IMR-90 (cell line): ENCODE results near the gene KCTD16.

Experiments
- CEBPB ChIP-seq: IDR thresholded peaks from 2 replicates; pipeline ENCODE4 v1.6.1; 2012; ENCODE audit warnings: low read depth, low read length, improper control_type of control experiment
- CHD1 ChIP-seq: IDR thresholded peaks from 2 replicates; pipeline ENCODE4 v1.6.1; 2012; ENCODE audit warnings: low read depth, low read length, improper control_type of control experiment
- MAFK ChIP-seq: IDR thresholded peaks from 2 replicates; pipeline ENCODE4 v1.6.1; 2012; ENCODE audit warnings: low read depth, low read length, improper control_type of control experiment
- POLR2A ChIP-seq: IDR thresholded peaks from 2 replicates; pipeline ENCODE4 v1.6.1; 2012; ENCODE audit warnings: mild to moderate bottlenecking, low read depth, low read length
- RAD21 ChIP-seq: IDR thresholded peaks from 2 replicates; pipeline ENCODE4 v1.6.1; 2012; ENCODE audit warnings: low read length, improper control_type of control experiment
- SMC3 ChIP-seq: fragments of 150-350 bp; IDR thresholded peaks from 2 replicates; pipeline ENCODE4 v1.6.1; 2016; ENCODE audit warnings: low read depth, mild to moderate bottlenecking, antibody characterized with exemption, low read length, moderate library complexity
- TF ChIP-seq, protein P1 (sequence below): conservative IDR thresholded peaks from 2 replicates; pipeline ENCODE4 v1.5.1; 2012; ENCODE audit warnings: mild to moderate bottlenecking, low read depth, low read length, improper control_type of control experiment
- TF ChIP-seq, protein P2 (sequence below): fragments of 150-350 bp; IDR thresholded peaks from 2 replicates; pipeline ENCODE4 v1.6.1; 2017; ENCODE audit warnings: mild to moderate bottlenecking, antibody characterized with exemption, low read length, low read depth
- TF ChIP-seq, protein P3 (sequence below): fragments of 150-350 bp; IDR thresholded peaks from 2 replicates; pipeline ENCODE4 v1.6.1; 2016; ENCODE audit warnings: low read depth, mild to moderate bottlenecking, low read length, moderate library complexity, borderline replicate concordance

DNA sequence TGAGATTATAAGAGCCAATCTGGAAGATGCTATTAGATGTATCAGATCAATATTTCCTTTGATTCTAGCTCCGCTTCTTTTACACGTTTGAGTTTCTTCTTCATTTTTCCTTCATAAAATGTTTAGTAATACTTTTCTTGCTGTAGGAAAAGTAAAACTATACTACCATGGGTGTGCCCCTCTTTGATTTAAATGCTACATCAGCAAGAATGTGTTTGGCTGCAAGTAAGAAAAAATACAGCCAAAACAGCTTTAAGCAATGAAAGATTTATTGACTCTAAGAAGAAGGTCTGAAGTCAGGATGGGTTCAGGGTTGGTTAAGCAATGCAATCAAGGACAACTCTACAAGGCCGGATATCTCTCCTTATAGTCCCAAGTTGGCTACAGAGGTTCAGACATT lies 126.4 kb downstream of the KCTD16 start:
- TF ChIP-seq POLR2A = no peak
- TF ChIP-seq, protein P1, sequence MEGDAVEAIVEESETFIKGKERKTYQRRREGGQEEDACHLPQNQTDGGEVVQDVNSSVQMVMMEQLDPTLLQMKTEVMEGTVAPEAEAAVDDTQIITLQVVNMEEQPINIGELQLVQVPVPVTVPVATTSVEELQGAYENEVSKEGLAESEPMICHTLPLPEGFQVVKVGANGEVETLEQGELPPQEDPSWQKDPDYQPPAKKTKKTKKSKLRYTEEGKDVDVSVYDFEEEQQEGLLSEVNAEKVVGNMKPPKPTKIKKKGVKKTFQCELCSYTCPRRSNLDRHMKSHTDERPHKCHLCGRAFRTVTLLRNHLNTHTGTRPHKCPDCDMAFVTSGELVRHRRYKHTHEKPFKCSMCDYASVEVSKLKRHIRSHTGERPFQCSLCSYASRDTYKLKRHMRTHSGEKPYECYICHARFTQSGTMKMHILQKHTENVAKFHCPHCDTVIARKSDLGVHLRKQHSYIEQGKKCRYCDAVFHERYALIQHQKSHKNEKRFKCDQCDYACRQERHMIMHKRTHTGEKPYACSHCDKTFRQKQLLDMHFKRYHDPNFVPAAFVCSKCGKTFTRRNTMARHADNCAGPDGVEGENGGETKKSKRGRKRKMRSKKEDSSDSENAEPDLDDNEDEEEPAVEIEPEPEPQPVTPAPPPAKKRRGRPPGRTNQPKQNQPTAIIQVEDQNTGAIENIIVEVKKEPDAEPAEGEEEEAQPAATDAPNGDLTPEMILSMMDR = no peak
- peak; percentile 80 for TF ChIP-seq MAFK
- TF ChIP-seq CHD1 = no peak
- TF ChIP-seq SMC3 = no peak
- no peak for TF ChIP-seq RAD21
- TF ChIP-seq CEBPB = no peak
- TF ChIP-seq, protein P2, sequence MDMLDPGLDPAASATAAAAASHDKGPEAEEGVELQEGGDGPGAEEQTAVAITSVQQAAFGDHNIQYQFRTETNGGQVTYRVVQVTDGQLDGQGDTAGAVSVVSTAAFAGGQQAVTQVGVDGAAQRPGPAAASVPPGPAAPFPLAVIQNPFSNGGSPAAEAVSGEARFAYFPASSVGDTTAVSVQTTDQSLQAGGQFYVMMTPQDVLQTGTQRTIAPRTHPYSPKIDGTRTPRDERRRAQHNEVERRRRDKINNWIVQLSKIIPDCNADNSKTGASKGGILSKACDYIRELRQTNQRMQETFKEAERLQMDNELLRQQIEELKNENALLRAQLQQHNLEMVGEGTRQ = no peak
- TF ChIP-seq, protein P3, sequence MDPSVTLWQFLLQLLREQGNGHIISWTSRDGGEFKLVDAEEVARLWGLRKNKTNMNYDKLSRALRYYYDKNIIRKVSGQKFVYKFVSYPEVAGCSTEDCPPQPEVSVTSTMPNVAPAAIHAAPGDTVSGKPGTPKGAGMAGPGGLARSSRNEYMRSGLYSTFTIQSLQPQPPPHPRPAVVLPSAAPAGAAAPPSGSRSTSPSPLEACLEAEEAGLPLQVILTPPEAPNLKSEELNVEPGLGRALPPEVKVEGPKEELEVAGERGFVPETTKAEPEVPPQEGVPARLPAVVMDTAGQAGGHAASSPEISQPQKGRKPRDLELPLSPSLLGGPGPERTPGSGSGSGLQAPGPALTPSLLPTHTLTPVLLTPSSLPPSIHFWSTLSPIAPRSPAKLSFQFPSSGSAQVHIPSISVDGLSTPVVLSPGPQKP = no peak
